ENCODE data around the gene SRSF8. TPM values are rescaled to one million over a fixed set of nuclear protein-coding genes. Genes with fewer than 3 reads are reported as not detected.

Gene SRSF8
- total and polyA plus RNA-seq, 9 donors, result 18.8 to 49.7 (median 42.7) TPM

GRCh38 chr11:95092549-95093324 lies 26.0 kb downstream of the SRSF8 start:
- H3K36me3 ChIP-seq (ENCODE audit: control insufficient read depth, insufficient read depth, low read length), result no peaks in the 10 kb centered on the region
- H3K27ac ChIP-seq (ENCODE audit: low read length), result peak overlapping the region; percentile 42
- H3K4me3 ChIP-seq (ENCODE audit: low read length), result no peak overlapping the region
- peaks cover 42% of the 10 kb centered on the region for H3K4me1 ChIP-seq (ENCODE audit: control insufficient read depth, insufficient read depth, low read length)
- no peak for DNase-seq
- H3K9me3 ChIP-seq (replicated peaks; ENCODE audit: control insufficient read depth, low read depth, low read length), result no peaks in the 10 kb centered on the region
- 50% methylated on average over 2 of the region's 5 CpGs for WGBS (ENCODE audit: insufficient coverage)
- no peaks in the 10 kb centered on the region for H3K27me3 ChIP-seq (ENCODE audit: control insufficient read depth, insufficient read depth, low read length)

GRCh38 chr11:95093548-95093947 lies 26.8 kb downstream of the SRSF8 start:
- no peaks in the 10 kb centered on the region for H3K27me3 ChIP-seq (ENCODE audit: control insufficient read depth, insufficient read depth, low read length)
- H3K27ac ChIP-seq (ENCODE audit: low read length), result no peak overlapping the region
- peaks cover 42% of the 10 kb centered on the region for H3K4me1 ChIP-seq (ENCODE audit: control insufficient read depth, insufficient read depth, low read length)
- H3K4me3 ChIP-seq (ENCODE audit: low read length), result no peak overlapping the region
- no peaks in the 10 kb centered on the region for H3K9me3 ChIP-seq (replicated peaks; ENCODE audit: control insufficient read depth, low read depth, low read length)
- peaks cover under 1% of the 10 kb centered on the region for H3K36me3 ChIP-seq (ENCODE audit: control insufficient read depth, insufficient read depth, low read length)
- 93% methylated on average over 3 of the region's 3 CpGs for WGBS (ENCODE audit: insufficient coverage)
- DNase-seq, result no peak

GRCh38 chr11:95095858-95096587 lies 29.3 kb downstream of the SRSF8 start:
- peak overlapping the region; percentile 65 for H3K27ac ChIP-seq (ENCODE audit: low read length)

GRCh38 chr11:95097209-95097608 lies 30.5 kb downstream of the SRSF8 start:
- WGBS (ENCODE audit: insufficient coverage), result 72% methylated on average over 3 of the region's 3 CpGs
- Histone ChIP-seq H3K4me1 (ENCODE audit: control insufficient read depth, insufficient read depth, low read length) (peaks cover 50% of the 10 kb centered on the region), H3K36me3 (ENCODE audit: control insufficient read depth, insufficient read depth, low read length) (peaks cover 6% of the 10 kb centered on the region), H3K9me3 (replicated peaks; ENCODE audit: control insufficient read depth, low read depth, low read length) (no peaks in the 10 kb centered on the region), H3K27me3 (ENCODE audit: control insufficient read depth, insufficient read depth, low read length) (no peaks in the 10 kb centered on the region), H3K4me3 (ENCODE audit: low read length) (no peak overlapping the region), H3K27ac (ENCODE audit: low read length) (peak overlapping the region; percentile 13)
- DNase-seq, result no peak

More at GRCh38 chr11:95095858-95096587, 29.3 kb downstream of the SRSF8 start:
- Histone ChIP-seq H3K27me3 (ENCODE audit: control insufficient read depth, insufficient read depth, low read length) (no peaks in the 10 kb centered on the region), H3K36me3 (ENCODE audit: control insufficient read depth, insufficient read depth, low read length) (peaks cover 6% of the 10 kb centered on the region), H3K4me1 (ENCODE audit: control insufficient read depth, insufficient read depth, low read length) (peaks cover 48% of the 10 kb centered on the region), H3K9me3 (replicated peaks; ENCODE audit: control insufficient read depth, low read depth, low read length) (no peaks in the 10 kb centered on the region), H3K4me3 (ENCODE audit: low read length) (no peak overlapping the region)
- 63% methylated on average over 1 of the region's 4 CpGs for WGBS (ENCODE audit: insufficient coverage)
- peak; percentile 47 for DNase-seq

- Histone ChIP-seq H3K27me3 (ENCODE audit: control insufficient read depth, insufficient read depth, low read length) (no peaks in the 10 kb centered on the region), H3K4me1 (ENCODE audit: control insufficient read depth, insufficient read depth, low read length) (peaks cover 48% of the 10 kb centered on the region), H3K4me3 (ENCODE audit: low read length) (no peak overlapping the region), H3K9me3 (replicated peaks; ENCODE audit: control insufficient read depth, low read depth, low read length) (no peaks in the 10 kb centered on the region), H3K27ac (ENCODE audit: low read length) (no peak overlapping the region), H3K36me3 (ENCODE audit: control insufficient read depth, insufficient read depth, low read length) (peaks cover 8% of the 10 kb centered on the region)
- no CpG with 5 or more reads among the region's 3 CpGs for WGBS (ENCODE audit: insufficient coverage)
- DNase-seq, result no peak
Observed at GRCh38 chr11:95098826-95099225, 32.1 kb downstream of the SRSF8 start.

- H3K4me1 ChIP-seq (ENCODE audit: control insufficient read depth, insufficient read depth, low read length), result peaks cover 58% of the 10 kb centered on the region
- H3K27ac ChIP-seq (ENCODE audit: low read length), result no peak overlapping the region
Observed at GRCh38 chr11:95100191-95100648, 33.5 kb downstream of the SRSF8 start.

GRCh38 chr11:95100856-95101507 lies 34.3 kb downstream of the SRSF8 start:
- H3K4me1 ChIP-seq (ENCODE audit: control insufficient read depth, insufficient read depth, low read length), result peaks cover 61% of the 10 kb centered on the region
- no peaks in the 10 kb centered on the region for H3K9me3 ChIP-seq (replicated peaks; ENCODE audit: control insufficient read depth, low read depth, low read length)
- H3K4me3 ChIP-seq (ENCODE audit: low read length), result no peak overlapping the region
- peak; percentile 82 for DNase-seq
- no peaks in the 10 kb centered on the region for H3K27me3 ChIP-seq (ENCODE audit: control insufficient read depth, insufficient read depth, low read length)
- peak overlapping the region; percentile 54 for H3K27ac ChIP-seq (ENCODE audit: low read length)
- peaks cover 10% of the 10 kb centered on the region for H3K36me3 ChIP-seq (ENCODE audit: control insufficient read depth, insufficient read depth, low read length)
- WGBS (ENCODE audit: insufficient coverage), result 60% methylated on average over 1 of the region's 6 CpGs

More at GRCh38 chr11:95100191-95100648, 33.5 kb downstream of the SRSF8 start:
- 79% methylated on average over 2 of the region's 4 CpGs for WGBS (ENCODE audit: insufficient coverage)
- Histone ChIP-seq H3K9me3 (replicated peaks; ENCODE audit: control insufficient read depth, low read depth, low read length) (no peaks in the 10 kb centered on the region), H3K4me3 (ENCODE audit: low read length) (no peak overlapping the region), H3K36me3 (ENCODE audit: control insufficient read depth, insufficient read depth, low read length) (peaks cover 8% of the 10 kb centered on the region), H3K27me3 (ENCODE audit: control insufficient read depth, insufficient read depth, low read length) (no peaks in the 10 kb centered on the region)
- DNase-seq, result no peak

- Histone ChIP-seq H3K9me3 (replicated peaks; ENCODE audit: control insufficient read depth, low read depth, low read length) (no peaks in the 10 kb centered on the region), H3K27ac (ENCODE audit: low read length) (peak overlapping the region; percentile 54), H3K4me3 (ENCODE audit: low read length) (no peak overlapping the region), H3K4me1 (ENCODE audit: control insufficient read depth, insufficient read depth, low read length) (peaks cover 65% of the 10 kb centered on the region), H3K36me3 (ENCODE audit: control insufficient read depth, insufficient read depth, low read length) (peaks cover 13% of the 10 kb centered on the region), H3K27me3 (ENCODE audit: control insufficient read depth, insufficient read depth, low read length) (no peaks in the 10 kb centered on the region)
- no CpG with 5 or more reads among the region's 1 CpG for WGBS (ENCODE audit: insufficient coverage)
- DNase-seq, result peak; percentile 37
Observed at GRCh38 chr11:95101935-95102334, 35.2 kb downstream of the SRSF8 start.

- no peak for DNase-seq
- no peaks in the 10 kb centered on the region for H3K27me3 ChIP-seq (ENCODE audit: control insufficient read depth, insufficient read depth, low read length)
- peaks cover 67% of the 10 kb centered on the region for H3K4me1 ChIP-seq (ENCODE audit: control insufficient read depth, insufficient read depth, low read length)
- peak overlapping the region; percentile 31 for H3K27ac ChIP-seq (ENCODE audit: low read length)
- H3K36me3 ChIP-seq (ENCODE audit: control insufficient read depth, insufficient read depth, low read length), result peaks cover 13% of the 10 kb centered on the region
- no peaks in the 10 kb centered on the region for H3K9me3 ChIP-seq (replicated peaks; ENCODE audit: control insufficient read depth, low read depth, low read length)
- H3K4me3 ChIP-seq (ENCODE audit: low read length), result no peak overlapping the region
- 100% methylated on average over 1 of the region's 2 CpGs for WGBS (ENCODE audit: insufficient coverage)
Observed at GRCh38 chr11:95102733-95103132, 36.0 kb downstream of the SRSF8 start.

GRCh38 chr11:95103701-95104100 lies 37.0 kb downstream of the SRSF8 start:
- H3K36me3 ChIP-seq (ENCODE audit: control insufficient read depth, insufficient read depth, low read length), result peaks cover 11% of the 10 kb centered on the region
- DNase-seq, result no peak
- H3K27me3 ChIP-seq (ENCODE audit: control insufficient read depth, insufficient read depth, low read length), result no peaks in the 10 kb centered on the region
- no peaks in the 10 kb centered on the region for H3K9me3 ChIP-seq (replicated peaks; ENCODE audit: control insufficient read depth, low read depth, low read length)
- no peak overlapping the region for H3K4me3 ChIP-seq (ENCODE audit: low read length)
- peaks cover 72% of the 10 kb centered on the region for H3K4me1 ChIP-seq (ENCODE audit: control insufficient read depth, insufficient read depth, low read length)
- WGBS (ENCODE audit: insufficient coverage), result 77% methylated on average over 3 of the region's 5 CpGs
- H3K27ac ChIP-seq (ENCODE audit: low read length), result peak overlapping the region; percentile 79
